ENCODE results near the gene BRWD1. TPM values are rescaled to one million over a fixed set of nuclear protein-coding genes. Genes with fewer than 3 reads are reported as not detected.

The BRWD1 gene
- total RNA-seq, 1 donor from 2014 or later = 39.0 TPM

DNA sequence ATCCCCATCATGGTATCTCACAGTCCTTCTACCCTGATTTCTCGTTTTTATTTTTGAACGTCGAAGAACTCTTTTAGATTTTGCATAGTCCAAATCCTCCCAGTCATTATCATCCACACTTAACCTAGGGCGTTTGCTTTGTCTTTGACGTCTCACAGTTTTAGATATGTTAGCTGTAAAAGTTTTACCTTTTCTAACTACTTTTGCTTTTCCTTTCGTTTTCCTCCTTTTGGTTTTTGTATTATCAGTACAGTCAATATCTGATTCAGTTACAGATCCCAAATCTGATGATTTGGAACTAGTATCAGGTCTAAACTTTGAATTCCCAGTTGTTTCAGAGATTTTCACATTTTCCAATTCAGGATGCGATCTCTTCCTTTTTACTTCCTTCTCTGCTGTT is 117.1 kb downstream of the BRWD1 start:
- Histone ChIP-seq H3K36me3 (peaks cover 76% of the 10 kb centered on the region), H3K27me3 (ENCODE audit: low read depth) (no peaks in the 10 kb centered on the region), H3K27ac (no peak overlapping the region), H3K9me3 (no peaks in the 10 kb centered on the region), H3K4me1 (no peaks in the 10 kb centered on the region), H3K4me3 (no peak overlapping the region)
- intact Hi-C loops (cut with DNase I) = no loop called here
- ATAC-seq (no peak), DNase-seq (no peak)
- TF ChIP-seq, protein P1, sequence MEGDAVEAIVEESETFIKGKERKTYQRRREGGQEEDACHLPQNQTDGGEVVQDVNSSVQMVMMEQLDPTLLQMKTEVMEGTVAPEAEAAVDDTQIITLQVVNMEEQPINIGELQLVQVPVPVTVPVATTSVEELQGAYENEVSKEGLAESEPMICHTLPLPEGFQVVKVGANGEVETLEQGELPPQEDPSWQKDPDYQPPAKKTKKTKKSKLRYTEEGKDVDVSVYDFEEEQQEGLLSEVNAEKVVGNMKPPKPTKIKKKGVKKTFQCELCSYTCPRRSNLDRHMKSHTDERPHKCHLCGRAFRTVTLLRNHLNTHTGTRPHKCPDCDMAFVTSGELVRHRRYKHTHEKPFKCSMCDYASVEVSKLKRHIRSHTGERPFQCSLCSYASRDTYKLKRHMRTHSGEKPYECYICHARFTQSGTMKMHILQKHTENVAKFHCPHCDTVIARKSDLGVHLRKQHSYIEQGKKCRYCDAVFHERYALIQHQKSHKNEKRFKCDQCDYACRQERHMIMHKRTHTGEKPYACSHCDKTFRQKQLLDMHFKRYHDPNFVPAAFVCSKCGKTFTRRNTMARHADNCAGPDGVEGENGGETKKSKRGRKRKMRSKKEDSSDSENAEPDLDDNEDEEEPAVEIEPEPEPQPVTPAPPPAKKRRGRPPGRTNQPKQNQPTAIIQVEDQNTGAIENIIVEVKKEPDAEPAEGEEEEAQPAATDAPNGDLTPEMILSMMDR (IDR thresholded peaks at IDR 0.05) = no peak

DNA sequence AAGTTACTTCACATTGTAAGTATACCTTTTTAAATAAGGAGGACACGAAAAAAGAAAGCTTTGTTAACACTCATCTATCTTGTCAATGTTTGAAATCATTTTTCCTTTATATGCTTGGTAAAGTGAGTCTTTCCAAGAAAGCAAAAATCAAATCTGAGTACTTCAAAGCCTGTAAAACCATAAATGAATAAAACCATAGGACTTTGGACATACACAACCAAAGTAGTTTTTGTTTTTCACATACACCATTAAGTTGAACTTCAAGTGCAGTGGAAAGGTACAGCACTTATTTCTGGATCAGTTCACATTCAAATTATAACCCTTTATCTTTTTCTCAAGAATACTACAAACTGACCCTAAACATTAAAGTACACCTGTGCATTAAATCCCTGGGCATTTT is 120.1 kb downstream of the BRWD1 start:
- intact Hi-C loops (cut with DNase I) = no loop called here
- no peak overlapping the region for H3K27ac ChIP-seq
- no peaks in the 10 kb centered on the region for H3K4me1 ChIP-seq
- H3K4me3 ChIP-seq = no peak overlapping the region
- no peaks in the 10 kb centered on the region for H3K9me3 ChIP-seq
- H3K27me3 ChIP-seq (ENCODE audit: low read depth) = no peaks in the 10 kb centered on the region
- peaks cover 50% of the 10 kb centered on the region for H3K36me3 ChIP-seq
- ATAC-seq (no peak), DNase-seq (no peak)
- TF ChIP-seq, protein P1 (IDR thresholded peaks at IDR 0.05) = no peak

DNA sequence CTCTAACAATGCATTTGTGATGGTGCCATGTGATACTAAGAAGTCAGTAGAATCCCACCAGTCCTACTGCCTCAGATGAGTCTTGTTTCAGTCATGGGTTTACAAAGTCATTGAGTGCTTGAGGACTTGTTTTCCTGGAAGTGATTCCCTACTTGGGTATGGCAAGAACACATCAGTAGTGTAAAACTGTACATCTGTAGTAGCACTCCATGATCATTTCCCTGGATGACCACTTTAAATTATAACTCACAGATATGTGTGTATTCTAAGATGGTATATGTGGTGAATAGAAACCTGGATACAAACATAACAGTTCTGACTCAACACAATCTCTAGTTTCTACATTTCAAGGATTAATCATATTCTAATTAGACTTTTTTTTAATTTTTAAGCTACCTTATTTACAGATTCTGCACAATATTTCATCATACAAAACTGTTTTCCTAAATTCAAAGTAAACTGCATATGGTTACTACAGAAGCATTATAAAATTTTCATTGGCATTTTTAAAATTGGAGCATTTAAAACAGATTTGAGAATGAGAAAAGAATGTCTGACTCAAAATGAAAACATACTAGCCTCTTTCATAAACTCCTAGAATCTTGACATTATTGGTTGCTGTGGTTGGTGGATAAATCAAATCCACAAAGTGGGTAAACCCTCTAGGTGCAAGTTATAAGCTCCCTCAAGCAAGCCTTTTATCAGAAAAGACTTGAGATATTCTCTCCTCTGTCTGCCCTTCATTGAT is 123.4 kb downstream of the BRWD1 start:
- ATAC-seq (no peak), DNase-seq (no peak)
- TF ChIP-seq, protein P1 (IDR thresholded peaks at IDR 0.05) = no peak
- Histone ChIP-seq H3K4me1 (peaks cover under 1% of the 10 kb centered on the region), H3K36me3 (peaks cover 17% of the 10 kb centered on the region), H3K9me3 (no peaks in the 10 kb centered on the region), H3K27me3 (ENCODE audit: low read depth) (no peaks in the 10 kb centered on the region), H3K4me3 (no peak overlapping the region), H3K27ac (no peak overlapping the region)
- intact Hi-C loops (cut with DNase I) = no loop called here

DNA sequence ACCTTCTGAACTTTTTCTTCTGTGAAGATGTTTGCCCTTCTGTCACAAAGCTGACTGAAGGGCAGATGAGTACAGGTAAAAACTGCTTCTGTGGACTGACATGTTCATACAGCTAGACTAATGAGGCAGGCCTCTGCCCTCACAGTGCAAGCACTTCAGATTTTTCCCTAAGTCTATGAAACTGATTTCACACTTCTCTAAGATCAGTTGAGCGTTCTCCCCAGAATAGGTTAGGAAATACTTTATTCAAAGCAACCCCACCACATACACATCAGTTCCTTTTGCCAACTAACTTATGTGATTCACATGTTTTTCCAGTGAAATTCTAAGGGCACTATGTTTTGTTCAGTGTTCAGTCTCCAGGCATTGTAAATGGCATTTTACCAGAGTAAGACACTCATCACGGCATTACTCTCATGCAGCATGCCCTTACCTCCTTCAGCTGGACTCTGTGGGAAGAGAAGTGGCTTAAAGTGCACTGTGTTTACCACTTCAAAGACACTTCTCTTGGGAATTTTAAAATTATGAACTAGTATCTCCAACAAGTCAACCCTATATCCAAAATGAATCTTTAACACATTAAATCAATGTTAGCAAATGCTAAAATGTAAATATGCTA is 124.8 kb downstream of the BRWD1 start:
- peak; percentile 77 to 87 for ATAC-seq
- TF ChIP-seq, protein P1 (IDR thresholded peaks at IDR 0.05) = no peak
- Histone ChIP-seq H3K9me3 (no peaks in the 10 kb centered on the region), H3K4me1 (peaks cover 10% of the 10 kb centered on the region), H3K4me3 (no peak overlapping the region), H3K27me3 (ENCODE audit: low read depth) (no peaks in the 10 kb centered on the region), H3K27ac (peak overlapping the region; percentile 1), H3K36me3 (peaks cover 3% of the 10 kb centered on the region)
- DNase-seq = no peak
- intact Hi-C loops (cut with DNase I) = no loop called here

DNA sequence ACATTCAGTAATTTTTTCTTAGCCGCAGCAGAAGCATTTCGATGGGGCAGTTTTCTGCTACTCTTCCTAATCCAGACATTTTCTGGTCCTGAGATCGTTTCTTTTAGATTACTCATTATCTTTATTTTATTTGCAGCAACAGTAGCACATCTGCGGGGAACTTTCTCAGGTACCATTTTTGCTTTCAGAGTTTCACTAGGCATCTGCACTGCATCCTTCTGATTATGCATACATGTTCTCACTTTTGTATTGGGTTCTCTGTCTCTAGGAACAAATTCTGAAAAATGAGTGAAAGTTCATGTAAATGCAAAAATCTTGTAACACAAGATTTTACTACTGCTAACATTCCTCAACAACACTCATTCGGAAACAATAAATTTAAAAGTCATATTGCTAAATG is 126.3 kb downstream of the BRWD1 start:
- Histone ChIP-seq H3K4me3 (no peak overlapping the region), H3K9me3 (no peaks in the 10 kb centered on the region), H3K4me1 (peaks cover 15% of the 10 kb centered on the region), H3K27me3 (ENCODE audit: low read depth) (no peaks in the 10 kb centered on the region), H3K36me3 (no peaks in the 10 kb centered on the region), H3K27ac (no peak overlapping the region)
- ATAC-seq = no peak
- TF ChIP-seq, protein P1 (IDR thresholded peaks at IDR 0.05) = no peak
- DNase-seq = no peak
- intact Hi-C loops (cut with DNase I) = no loop called here
